Epidermal melanocyte (primary cell): ENCODE data around the gene ACCSL.

ENCODE experiments used
- DNase-seq: peaks from one replicate; pipeline ENCODE4 v3.0.0; 2011; ENCODE audit warnings: low spot score; ENCODE audit not compliant: insufficient read length

ACCSL gene

DNA sequence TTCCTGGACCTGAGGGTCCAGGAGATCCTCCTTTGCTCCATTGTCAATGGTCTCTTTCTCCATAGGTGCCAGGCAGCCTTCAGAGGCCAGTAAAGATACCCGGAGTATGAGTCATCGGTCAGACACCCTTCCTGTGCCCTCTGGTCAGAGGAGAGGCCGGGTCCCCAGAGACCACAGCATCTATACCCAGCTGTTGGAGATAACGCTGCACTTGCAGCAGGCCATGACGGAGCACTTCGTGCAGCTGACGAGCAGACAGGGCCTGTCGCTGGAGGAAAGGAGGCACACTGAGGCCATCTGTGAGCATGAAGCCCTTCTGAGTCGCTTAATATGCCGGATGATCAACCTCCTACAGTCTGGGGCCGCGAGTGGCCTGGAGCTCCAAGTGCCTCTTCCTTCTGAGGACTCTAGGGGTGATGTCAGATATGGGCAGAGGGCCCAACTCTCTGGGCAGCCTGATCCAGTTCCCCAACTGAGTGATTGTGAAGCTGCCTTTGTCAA, at the start of gene ACCSL:
ACCSL (plus strand) TSS at position 51 of the 501 bp plus-strand sequence; CDS start at position 107, 56 bp downstream.
- DNase-seq, result no peak

DNA sequence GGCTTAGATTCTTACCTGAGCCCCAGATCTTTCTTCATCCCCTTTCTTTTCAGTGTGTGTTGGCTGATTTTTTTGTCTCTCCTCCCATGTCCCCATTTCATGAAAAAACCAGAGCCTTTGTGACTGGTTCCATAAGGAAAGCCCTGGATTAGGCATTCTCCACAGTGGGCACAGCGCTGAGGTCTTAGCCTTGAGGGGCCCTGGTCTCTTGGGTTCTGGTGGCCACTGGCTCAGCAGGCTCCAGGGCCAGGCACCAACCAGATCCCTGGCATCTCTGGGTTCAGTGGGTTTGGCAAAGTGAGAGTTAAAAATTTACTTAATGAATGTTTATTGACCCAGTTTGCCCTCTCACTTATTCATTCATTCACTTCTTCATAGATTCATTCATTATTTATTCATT, 49.5 kb upstream of the ACCSL start:
- no peak for DNase-seq

DNA sequence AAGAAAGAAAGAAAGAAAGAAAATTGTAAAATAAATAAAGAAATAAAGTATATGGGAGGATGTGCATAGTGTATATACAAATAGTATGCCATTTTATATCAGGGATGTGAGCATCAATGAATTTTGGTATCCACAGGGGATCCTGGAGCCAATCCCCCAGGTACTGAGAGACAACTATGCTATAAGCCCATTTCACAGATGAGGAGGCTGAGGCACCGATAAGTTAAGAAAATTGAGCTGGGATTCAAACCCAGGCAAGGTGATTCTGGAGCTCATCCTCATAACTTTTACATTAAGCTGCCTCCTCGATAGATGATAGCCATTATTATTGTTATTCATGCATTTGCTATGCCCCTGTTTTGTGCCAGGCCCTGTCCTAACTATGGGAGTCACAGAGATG, 47.0 kb upstream of the ACCSL start:
- DNase-seq, result no peak

DNA sequence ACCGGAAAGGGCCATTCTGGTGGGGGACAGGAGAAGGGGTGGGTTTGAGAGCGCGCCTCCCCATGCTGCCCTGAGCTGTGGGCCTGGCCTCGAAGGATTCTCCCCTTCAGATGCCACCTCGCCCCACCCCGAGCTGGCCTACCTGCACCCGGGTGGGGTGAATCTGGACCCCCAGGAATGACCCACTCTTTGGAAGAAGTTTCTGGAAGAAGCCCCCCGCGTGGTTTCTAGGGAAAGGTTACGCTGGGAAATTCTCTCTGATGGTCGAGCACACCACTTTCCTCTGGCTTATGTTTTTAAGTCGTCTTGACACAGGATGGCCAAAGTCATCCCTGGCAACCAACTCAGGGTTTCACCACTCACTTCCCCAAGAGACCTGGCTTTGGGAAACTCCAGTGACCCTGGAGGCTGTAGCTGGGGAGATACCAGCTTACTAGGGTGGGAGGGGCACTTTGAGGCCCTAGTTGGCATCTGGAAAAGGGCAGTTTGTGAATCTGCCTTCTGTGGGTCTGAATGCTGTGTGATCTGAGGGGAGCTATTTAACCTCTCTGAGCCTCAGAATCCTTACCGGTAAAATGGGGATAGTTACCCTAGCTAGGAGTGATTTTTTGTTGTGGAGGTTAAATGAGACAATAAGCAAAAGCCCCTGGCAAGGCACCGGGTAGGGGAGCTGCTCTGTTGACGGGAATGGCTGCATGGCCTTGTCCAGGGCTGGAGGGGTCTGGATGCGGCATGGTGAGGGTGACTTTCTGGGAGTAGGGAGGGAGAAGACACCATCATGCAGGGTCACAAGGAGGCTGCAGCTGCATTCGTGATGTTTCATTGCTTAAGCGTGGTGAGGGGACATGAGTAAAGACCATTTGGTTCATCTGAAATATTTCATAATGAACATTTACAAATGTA, 45.3 kb upstream of the ACCSL start:
- no peak for DNase-seq

DNA sequence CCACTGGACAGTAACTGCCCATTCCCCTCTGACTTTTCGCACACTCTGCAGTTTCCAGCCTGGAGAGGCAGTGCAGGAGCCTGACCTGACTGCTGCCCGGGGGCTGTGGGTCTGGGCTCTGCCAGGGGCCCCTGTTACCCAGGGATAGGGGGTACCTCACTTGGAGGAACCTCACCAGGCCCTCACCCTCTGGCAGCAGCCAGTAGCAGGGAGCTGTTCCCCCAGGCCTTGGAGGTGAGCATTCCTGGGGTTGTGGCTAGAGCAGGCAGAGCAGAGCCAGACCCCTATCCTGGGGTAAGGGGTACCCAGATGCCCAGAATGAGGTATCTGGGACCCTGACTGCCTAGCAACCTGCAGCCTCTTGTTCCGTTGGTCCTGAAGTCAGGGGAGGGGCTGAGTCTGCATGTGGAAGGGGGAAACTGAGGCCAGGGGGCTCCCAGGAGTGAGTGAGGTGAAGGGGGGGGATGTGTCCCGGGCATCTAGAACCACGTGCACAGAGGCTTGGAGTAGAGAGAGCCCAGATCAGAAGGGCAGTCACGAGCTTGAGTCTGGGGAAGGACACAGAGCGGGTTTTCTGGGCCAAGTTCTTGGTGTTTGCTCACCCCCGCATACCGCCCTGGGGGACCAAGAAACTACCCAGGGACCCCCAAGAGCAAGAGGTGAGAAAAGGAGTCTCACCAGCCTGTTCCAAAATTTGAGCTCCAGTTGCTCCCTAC, 43.9 kb upstream of the ACCSL start:
- DNase-seq, result no peak

DNA sequence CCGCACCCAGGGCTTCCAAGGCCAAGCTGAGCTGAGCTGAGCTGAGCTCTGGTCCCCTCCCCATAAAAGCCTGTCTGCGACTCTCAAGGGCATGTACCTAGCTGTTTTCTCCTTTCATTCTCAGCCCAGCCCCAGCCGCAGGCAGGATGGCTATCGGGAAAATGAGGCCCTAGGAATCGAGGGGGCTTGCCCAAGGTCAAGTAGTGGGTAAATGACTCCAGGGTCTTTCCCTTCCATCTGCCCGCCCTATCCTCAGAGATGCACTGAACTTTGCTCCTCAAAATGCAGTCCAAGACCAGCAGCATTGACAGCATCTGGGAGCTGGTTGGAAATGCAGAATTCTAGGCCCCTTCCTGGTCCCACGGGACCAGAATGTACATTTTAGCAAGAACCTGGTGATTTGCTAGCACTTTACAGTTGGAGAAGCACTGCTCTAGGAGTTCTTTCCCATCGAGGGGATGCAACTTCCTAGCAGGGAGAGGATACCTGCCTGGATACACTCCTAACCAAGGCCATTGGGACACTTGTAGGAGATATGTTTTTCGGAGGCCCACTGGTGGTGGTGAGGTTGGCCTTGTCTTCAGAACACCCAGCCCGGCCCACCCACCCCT, 43.2 kb upstream of the ACCSL start:
- DNase-seq, result no peak

- no peak for DNase-seq
Measured at GRCh38 chr11:44005063-44005701, 42.6 kb upstream of the ACCSL start.

DNA sequence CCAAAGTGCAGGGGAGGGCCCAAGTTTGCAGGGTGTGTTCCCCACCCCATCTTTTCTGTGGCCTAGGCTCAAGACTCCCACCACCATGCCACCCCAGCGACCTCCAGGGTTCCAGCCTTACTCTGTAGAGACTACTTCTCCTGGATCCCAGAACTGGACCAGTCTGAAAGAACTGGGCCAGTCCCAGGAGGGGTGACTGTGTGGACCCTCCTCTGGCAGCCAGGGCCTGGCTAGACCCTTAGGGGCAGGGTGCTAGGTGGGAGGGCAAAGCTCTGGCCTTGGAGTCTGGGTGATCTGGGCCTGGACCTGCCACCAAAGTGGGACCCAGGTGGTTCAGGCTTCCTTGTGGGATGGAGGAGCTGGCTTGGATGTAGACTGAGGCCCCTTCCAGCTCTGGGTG, 41.8 kb upstream of the ACCSL start:
- no peak for DNase-seq

GRCh38 chr11:44006917-44007361, 40.8 kb upstream of the ACCSL start:
- no peak for DNase-seq

DNA sequence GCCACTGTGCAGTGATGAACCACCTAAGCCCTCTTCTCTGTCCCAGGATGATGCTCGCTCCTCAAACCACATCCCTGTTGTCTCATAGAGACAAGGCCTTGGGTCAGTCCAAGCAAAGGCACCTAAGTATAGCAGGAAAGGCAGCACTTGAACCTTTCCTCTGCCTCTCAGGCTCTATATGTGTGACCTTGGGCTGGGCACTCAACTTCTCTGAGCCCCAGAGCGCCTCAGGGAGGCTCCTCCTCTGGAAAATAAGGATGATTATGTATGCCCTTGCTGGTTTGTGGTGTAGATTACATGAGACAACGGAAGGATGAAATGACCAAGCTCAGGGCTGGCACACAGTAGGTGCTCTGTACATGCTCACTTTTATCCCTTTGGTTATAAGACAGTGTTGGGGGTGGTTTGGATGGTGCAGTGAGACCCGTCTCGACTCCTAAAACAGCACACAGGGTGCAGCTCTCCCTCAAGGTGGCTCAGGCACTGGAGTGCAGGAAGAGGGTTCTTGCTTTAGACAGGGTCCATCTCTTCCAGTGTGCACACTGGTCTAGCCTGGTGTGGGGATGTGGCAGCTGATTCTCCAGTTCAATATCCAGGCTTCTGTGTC, 40.2 kb upstream of the ACCSL start:
- no peak for DNase-seq

DNA sequence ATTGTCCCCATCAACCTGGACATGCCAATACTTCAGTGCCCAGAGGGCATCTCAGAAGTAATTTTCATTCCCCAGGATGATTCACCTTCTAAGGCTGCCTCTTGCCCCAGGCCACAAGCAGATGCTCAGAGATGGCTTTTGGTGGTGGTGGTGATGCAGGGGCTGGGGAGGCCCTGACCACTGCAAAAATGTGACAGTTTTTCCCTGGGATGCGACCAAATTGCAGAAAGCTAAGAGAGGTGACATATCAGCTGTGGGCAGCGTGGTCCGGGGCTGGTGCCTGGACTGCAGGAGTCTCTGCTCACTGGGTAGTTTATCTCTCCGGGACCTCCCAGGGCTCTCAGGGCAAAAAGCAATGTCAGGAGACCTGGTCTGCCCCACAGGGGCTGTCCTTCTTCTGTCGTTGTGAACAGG, 39.7 kb upstream of the ACCSL start:
- DNase-seq, result no peak

GRCh38 chr11:44008698-44009097, 39.1 kb upstream of the ACCSL start:
- no peak for DNase-seq

DNA sequence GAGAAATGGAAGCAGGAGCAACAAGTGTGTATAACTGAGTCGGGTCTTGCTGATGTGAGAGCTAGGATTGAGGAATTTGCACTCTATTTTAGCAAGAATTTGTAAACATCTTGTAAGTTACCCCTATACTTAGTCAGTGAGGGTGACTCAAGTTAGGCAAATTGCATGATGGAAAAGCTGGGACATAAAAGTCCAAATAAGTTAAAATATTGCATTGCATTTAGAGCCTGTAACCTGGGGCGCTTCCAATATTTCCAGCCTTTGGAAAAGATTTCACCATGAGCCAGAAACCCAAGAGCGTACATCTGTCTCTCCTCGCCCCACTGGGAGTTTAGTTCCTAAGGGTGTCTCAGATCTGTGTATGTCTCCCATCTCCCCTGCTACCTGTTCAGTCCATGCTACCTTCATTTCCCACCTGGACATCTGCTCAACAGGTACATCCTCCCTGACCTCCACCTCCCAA, 37.0 kb upstream of the ACCSL start:
- no peak for DNase-seq

DNA sequence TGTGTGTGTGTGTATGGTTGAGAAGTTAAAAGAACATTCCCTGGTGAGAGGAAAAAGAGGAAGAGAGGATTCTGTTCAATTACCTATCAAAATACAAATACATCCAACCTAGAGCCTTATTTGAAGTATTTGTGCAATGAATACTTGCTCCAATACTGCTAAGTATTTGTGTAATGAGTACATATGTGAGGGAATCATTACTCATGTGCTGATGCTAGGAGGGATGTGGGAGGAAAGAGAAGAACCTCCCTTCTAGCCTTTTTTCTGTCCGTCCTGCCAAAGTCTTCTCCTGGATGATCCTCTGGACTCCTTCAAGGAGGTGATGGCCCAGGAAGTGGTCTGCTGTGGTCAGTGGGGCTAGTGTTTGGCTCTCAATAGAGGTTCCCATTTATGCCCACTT, 36.0 kb upstream of the ACCSL start:
- DNase-seq, result no peak

- no peak for DNase-seq
Measured at GRCh38 chr11:44014968-44015623, 32.7 kb upstream of the ACCSL start.

GRCh38 chr11:44015624-44016007, 32.2 kb upstream of the ACCSL start:
- DNase-seq, result no peak

DNA sequence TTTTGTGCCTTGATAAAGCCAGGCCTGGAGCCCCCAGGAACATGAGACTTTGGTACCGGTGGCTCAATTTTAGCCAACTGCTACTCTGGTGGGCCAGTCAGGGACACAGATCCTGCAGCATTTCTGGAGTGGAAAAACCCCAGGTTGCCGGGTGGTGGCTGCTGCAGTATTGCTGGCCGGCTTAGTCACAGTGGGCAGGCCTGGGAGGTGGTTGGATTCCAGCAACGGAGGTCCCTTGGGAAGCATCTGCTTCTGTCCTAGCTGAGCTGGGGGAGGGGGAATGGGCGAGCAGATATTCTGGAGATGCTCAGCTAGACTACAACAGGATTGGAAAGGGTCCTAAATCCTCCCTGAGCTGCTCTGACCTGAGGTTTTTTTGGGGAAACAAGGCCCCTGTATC, 31.6 kb upstream of the ACCSL start:
- no peak for DNase-seq

DNA sequence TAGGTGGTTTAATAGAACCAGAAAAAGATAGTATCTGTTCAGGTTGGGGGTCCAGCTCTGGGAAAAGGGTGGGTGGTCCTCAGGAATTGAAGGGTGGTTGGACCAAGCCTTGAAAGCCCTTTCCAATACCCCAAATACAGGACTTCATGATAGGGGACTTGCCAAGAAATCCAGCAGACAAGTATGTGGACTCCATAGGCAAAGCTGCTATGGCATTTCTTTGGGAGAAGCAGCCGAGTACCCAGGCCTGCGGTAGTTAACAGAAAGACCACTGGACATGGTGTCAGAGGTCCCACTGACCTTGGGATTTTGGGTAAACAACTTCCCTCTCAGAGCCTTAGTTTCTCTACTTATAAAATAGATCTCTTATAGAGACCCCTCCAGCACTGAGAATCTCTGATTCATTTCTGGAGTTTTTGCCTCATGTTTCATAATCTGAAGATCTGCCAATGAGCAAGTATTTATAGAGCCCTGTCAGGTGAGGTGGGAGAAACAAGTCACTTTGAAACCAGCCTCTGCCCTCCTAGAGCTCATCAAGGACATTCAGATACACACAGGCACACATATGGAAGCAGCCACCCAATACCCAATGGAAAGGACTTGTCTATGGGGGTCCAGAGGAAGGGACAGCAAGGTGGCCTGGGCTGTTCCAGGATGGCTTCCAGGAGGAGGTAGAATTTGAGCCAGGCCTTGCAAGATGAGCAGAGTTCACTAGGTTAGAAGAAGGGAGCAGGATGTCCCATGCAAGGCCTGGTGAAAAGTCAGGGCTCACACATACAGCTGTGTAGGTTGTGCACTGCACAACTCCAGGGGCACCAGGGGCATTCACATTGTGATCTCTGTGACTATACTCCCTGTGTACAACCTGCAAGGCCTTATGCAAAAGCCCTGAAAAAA, 31.0 kb upstream of the ACCSL start:
- no peak for DNase-seq

- DNase-seq, result no peak
Measured at GRCh38 chr11:44017443-44018126, 30.2 kb upstream of the ACCSL start.
